HG03175 (cell line): ENCODE measurements around the gene BATF2.
"Not testable (repeated sequence)": the region's sequence is repeated elsewhere in the genome, so short reads cannot be mapped to it uniquely, and the experiment has no call there.

Source experiments
- ATAC-seq: cut with Tn5 transposase; IDR thresholded peaks from one replicate; pipeline ENCODE4 v1.9.1; 2021; ENCODE audit warnings: mild to moderate bottlenecking, moderate library complexity; ENCODE audit not compliant: unreplicated experiment

The BATF2 gene

GRCh38 chr11:65013888-65014725, 17.3 kb upstream of the BATF2 start, which contains the start of gene ARL2:
TSS of gene ARL2 (plus strand) at chr11:65014160. CDS start at chr11:65014208, 48 bp downstream.
- peak; percentile 82 for ATAC-seq

- ATAC-seq, result peak; percentile 67
These were observed 16.5 kb upstream of the BATF2 start for GRCh38 chr11:65013130-65013887.

- ATAC-seq, result no peak
These were observed 12.1 kb upstream of the BATF2 start for GRCh38 chr11:65008873-65009272.

GRCh38 chr11:65008016-65008415, 11.2 kb upstream of the BATF2 start:
- no peak for ATAC-seq

GRCh38 chr11:65003968-65004367, 7.2 kb upstream of the BATF2 start:
- ATAC-seq, result not testable (repeated sequence)

- no peak for ATAC-seq
These were observed 6.5 kb upstream of the BATF2 start for GRCh38 chr11:65003282-65003681.

- ATAC-seq, result no peak
These were observed 5.9 kb upstream of the BATF2 start for GRCh38 chr11:65002706-65003105.

- no peak for ATAC-seq
These were observed 2.7 kb upstream of the BATF2 start for GRCh38 chr11:64999478-64999877.

- no peak for ATAC-seq
These were observed 2.1 kb upstream of the BATF2 start for GRCh38 chr11:64998690-64999431.

GRCh38 chr11:64998141-64998540, 1.4 kb upstream of the BATF2 start:
- ATAC-seq, result no peak

- no peak for ATAC-seq
These were observed 453 bp downstream of the BATF2 start for GRCh38 chr11:64996327-64996709.

- no peak for ATAC-seq
These were observed 2.5 kb downstream of the BATF2 start for GRCh38 chr11:64994318-64994717.

- ATAC-seq, result no peak
These were observed 6.4 kb downstream of the BATF2 start for GRCh38 chr11:64990222-64990923.

- ATAC-seq, result no peak
These were observed 7.4 kb downstream of the BATF2 start for GRCh38 chr11:64989416-64989815.

- no peak for ATAC-seq
These were observed 8.5 kb downstream of the BATF2 start for GRCh38 chr11:64987998-64988854.

GRCh38 chr11:64983339-64983738, 13.4 kb downstream of the BATF2 start:
- not testable (repeated sequence) for ATAC-seq

GRCh38 chr11:64976651-64977050, 20.1 kb downstream of the BATF2 start:
- ATAC-seq, result no peak

- no peak for ATAC-seq
These were observed 22.6 kb downstream of the BATF2 start for GRCh38 chr11:64974124-64974523.

GRCh38 chr11:64971421-64972233, 25.1 kb downstream of the BATF2 start, which contains the start of gene MAJIN:
TSS of gene MAJIN (minus strand) at chr11:64972108. CDS start at chr11:64959405, 12,703 bp downstream.
- ATAC-seq, result no peak
